GM18517 (cell line): ENCODE measurements around the gene FAAP20.

Experiments
- ATAC-seq: cut with Tn5 transposase; IDR thresholded peaks from one replicate; pipeline ENCODE4 v1.9.1; 2021; ENCODE audit warnings: mild to moderate bottlenecking, moderate library complexity; ENCODE audit not compliant: unreplicated experiment

The FAAP20 gene

GRCh38 chr1:2180297-2181245 is 14.0 kb downstream of the FAAP20 start:
- no peak for ATAC-seq

- ATAC-seq = no peak
Measured at GRCh38 chr1:2179283-2180013, 15.1 kb downstream of the FAAP20 start.

DNA sequence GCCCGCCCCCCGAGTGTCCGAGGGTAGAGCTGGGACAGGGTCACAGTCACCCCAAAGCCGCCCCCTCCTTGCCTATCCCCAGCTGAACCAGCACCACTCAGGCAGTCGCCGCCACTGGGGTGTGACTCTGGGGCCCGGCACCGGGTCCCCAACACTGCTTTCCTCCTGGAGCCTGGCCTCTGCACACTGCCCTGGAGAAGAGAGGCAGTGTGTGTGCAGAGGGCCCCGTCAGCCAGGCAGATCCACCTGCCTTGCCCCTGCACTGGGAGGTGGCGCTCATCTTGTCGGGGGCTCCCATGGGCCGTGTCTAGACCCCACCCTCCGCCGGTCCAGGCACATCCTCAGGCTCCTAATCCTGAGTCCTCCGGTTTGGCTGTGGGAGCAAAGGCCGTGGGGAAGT is 15.7 kb downstream of the FAAP20 start:
- ATAC-seq = no peak

- no peak for ATAC-seq
Measured at GRCh38 chr1:2177946-2178538, 16.5 kb downstream of the FAAP20 start.

GRCh38 chr1:2177541-2177940 is 17.0 kb downstream of the FAAP20 start:
- no peak for ATAC-seq

DNA sequence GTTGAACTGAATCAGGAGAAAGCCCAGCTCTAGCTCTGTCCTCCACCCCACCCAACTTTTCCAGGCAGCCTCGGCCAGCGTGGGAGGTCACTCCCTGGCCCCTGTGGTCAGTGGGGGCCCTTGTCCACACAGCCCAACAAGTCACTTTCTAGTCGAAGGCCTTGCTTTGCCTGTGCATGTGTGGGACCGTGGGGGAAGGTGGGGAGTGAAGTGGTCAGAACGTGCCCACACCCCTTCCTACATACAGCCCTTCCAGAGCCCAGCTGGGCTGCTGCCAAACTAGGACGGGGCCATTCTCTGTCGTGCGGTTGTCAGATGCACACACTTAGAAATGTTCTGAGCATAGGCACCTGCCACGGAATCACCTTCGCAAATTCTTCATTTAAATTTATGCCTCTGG is 18.0 kb downstream of the FAAP20 start:
- no peak for ATAC-seq

- ATAC-seq = no peak
Measured at GRCh38 chr1:2175681-2176454, 18.7 kb downstream of the FAAP20 start.

GRCh38 chr1:2175055-2175414 is 19.5 kb downstream of the FAAP20 start:
- ATAC-seq = no peak

- ATAC-seq = no peak
Measured at GRCh38 chr1:2174348-2175054, 20.1 kb downstream of the FAAP20 start.

- ATAC-seq = no peak
Measured at GRCh38 chr1:2173546-2174347, 20.8 kb downstream of the FAAP20 start.

GRCh38 chr1:2172551-2173146 is 21.9 kb downstream of the FAAP20 start:
- no peak for ATAC-seq

- no peak for ATAC-seq
Measured at GRCh38 chr1:2172012-2172411, 22.6 kb downstream of the FAAP20 start.

GRCh38 chr1:2170211-2170610 is 24.4 kb downstream of the FAAP20 start:
- no peak for ATAC-seq

- no peak for ATAC-seq
Measured at GRCh38 chr1:2169200-2169836, 25.3 kb downstream of the FAAP20 start.

DNA sequence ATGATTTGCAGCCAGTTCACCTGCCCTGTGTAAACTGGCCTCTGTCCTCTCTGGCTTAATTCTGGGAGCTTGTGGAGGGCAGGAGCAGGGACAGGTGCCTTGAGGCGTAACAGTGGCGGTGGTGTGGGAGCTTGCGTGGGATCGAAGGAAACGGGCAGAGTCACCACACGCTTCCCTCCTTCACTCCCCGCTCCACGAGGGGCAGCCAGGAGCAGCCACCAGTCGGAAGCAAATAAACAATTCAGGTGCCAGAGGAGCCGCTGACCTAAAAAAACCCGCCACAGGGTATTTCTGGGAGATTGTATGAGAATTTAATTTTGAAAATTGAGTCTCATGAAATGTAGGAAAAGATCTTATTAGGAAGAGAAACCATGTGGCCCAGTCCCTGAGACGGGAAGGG is 26.0 kb downstream of the FAAP20 start:
- no peak for ATAC-seq

GRCh38 chr1:2168090-2168489 is 26.5 kb downstream of the FAAP20 start:
- ATAC-seq = no peak

GRCh38 chr1:2166695-2167094 is 27.9 kb downstream of the FAAP20 start:
- ATAC-seq = no peak

DNA sequence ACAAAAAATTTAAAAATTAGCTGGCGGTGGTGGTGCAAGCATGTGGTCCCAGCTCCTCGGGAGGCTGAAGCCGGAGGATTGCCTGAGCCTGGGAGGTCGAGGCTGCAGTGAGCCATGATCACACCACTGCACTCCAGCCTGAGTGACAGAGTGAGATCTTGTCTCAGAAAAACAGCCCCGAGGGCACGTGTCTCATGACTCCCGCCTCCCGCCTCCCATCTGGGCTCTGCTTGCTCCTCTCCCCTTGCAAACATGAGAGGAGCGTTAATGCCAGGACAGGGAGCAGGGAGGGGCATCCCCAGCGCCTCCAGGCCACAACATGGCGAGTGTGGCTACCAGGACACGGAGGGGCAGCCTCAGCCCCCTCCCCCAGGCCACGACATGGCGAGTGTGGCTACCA is 28.3 kb downstream of the FAAP20 start:
- ATAC-seq = no peak

DNA sequence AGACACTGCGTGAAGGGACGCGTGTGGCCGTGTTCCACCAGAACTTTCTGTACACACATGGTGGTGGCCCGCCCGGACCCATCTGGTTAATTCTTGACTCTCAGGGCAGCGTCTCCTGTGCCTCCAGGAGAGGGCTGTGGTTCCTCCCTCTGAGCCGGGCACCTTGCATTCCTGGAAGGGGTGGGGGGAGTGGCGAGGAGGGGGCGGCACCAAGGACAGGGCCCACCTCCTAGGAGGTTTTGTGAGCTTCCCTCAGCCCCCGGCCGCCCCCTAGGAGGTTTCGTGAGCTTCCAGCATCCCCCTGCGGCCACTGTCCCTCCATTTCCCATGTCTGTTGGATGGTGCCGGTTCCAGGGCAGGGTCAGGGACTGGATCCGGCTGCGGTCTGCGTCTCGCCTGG is 28.9 kb downstream of the FAAP20 start:
- no peak for ATAC-seq
